ENCODE data around the gene BICDL2. TPM values are rescaled to one million over a fixed set of nuclear protein-coding genes. Genes with fewer than 3 reads are reported as not detected.
A peak's percentile ranks its signal among the peaks of the same experiment; 100 is the strongest.

The BICDL2 gene
- total and polyA plus RNA-seq, 9 of the 15 experiments (the other 6 are each of a cell fraction or from before 2014, with no cell fraction given) = 0.09 to 0.28 (median 0.09) TPM; not detected in 6

GRCh38 chr16:3010510-3010909 lies 26.2 kb downstream of the BICDL2 start (continued):
- no peak for TF ChIP-seq BCL6 (CRISPR knock-in tag; IDR thresholded peaks at IDR 0.05)
- TF ChIP-seq SAFB (IDR thresholded peaks at IDR 0.05; ENCODE audit: borderline replicate concordance, low read depth, low read length) = no peak
- TF ChIP-seq BRCA1 (IDR thresholded peaks at IDR 0.05) = no peak
- no peak for TF ChIP-seq BRCA1 (CRISPR knock-in tag; IDR thresholded peaks at IDR 0.05)
- no peak for TF ChIP-seq POLR2B (IDR thresholded peaks at IDR 0.05; ENCODE audit: low read depth, partially characterized antibody)
- no peak for TF ChIP-seq ZNF583 (CRISPR knock-in tag; IDR thresholded peaks at IDR 0.05)
- TF ChIP-seq RBM17 (IDR thresholded peaks at IDR 0.05; ENCODE audit: borderline replicate concordance, low read depth, low read length) = no peak

GRCh38 chr16:3009568-3010390 lies 27.0 kb downstream of the BICDL2 start:
- Histone ChIP-seq H2AFZ (ENCODE audit: low read depth, low read length) (no peak overlapping the region), H3K4me2 (ENCODE audit: insufficient read depth, low read length) (no peak overlapping the region), H3K4me3 (no peak overlapping the region), H3K27ac (ENCODE audit: extremely low read depth, low read depth, low read length) (no peak overlapping the region), H3K36me3 (ENCODE audit: control insufficient read depth, insufficient read depth, low read length) (peaks cover 3% of the 10 kb centered on the region; the same call in 2 of the 3 replicates), H3K9me1 (ENCODE audit: control insufficient read depth, insufficient read depth, low read length) (peaks cover 3% of the 10 kb centered on the region), H3K27me3 (ENCODE audit: control insufficient read depth in 2 of 2, insufficient read depth in 2 of 2, low read length in 2 of 2) (no peaks in the 10 kb centered on the region), H3K79me2 (ENCODE audit: control insufficient read depth, insufficient read depth, low read length) (peaks cover 22% of the 10 kb centered on the region), H3K9me3 (replicated peaks; ENCODE audit: control insufficient read depth, insufficient read depth, low read depth, low read length) (no peaks in the 10 kb centered on the region), H3K4me1 (replicated peaks in 1 of 2; ENCODE audit: control insufficient read depth in 2 of 2, insufficient read depth in 2 of 2, low read length in 2 of 2) (peaks cover 39 to 82% of the 10 kb centered on the region in 2 experiments), H3K9ac (ENCODE audit: insufficient read depth in 1 of 2, low read depth in 2 of 2, low read length in 2 of 2) (0 out of 4 replicates have a peak overlapping the region, but pooled peaks of 1 of the 2 experiments have one; percentile 30), H4K20me1 (replicated peaks; ENCODE audit: control insufficient read depth, insufficient read depth, low read length) (no peaks in the 10 kb centered on the region)
- no peak for DNase-seq (ENCODE audit: extremely low read depth in 1 of 4, low spot score in 3 of 4)
- no peak for ATAC-seq
- in situ Hi-C loops (cut with MboI) (no loop called here), intact Hi-C loops (cut with micrococcal nuclease) (no loop called here)
- 61% methylated on average over 21 of the region's 21 CpGs for WGBS (ENCODE audit: insufficient coverage, low coverage, missing lambda C conversion rate)
- BruUV-seq (replicated peaks) = no TSS peak
- CTCF ChIA-PET (ENCODE audit: low intra/inter-chr PET ratio) = no interaction called here
- TF ChIP-seq KDM1A (IDR thresholded peaks at IDR 0.05) = peak; percentile 65 to 72
- no peak for TF ChIP-seq MAX (CRISPR knock-in tag; IDR thresholded peaks at IDR 0.05)
- peak; percentile 38; the same call in 1 of the 2 replicates for TF ChIP-seq TFAP4 (CRISPR knock-in tag; IDR thresholded peaks at IDR 0.05; ENCODE audit: borderline replicate concordance)
- no peak for TF ChIP-seq ZNF140 (CRISPR knock-in tag; IDR thresholded peaks at IDR 0.05)
- TF ChIP-seq FIP1L1 (IDR thresholded peaks at IDR 0.05; ENCODE audit: low read depth, low read length, poor library complexity, severe bottlenecking) = no peak
- TF ChIP-seq HMGXB4 (CRISPR knock-in tag; IDR thresholded peaks at IDR 0.05) = no peak
- FAIRE-seq = no peak
- POLR2A ChIA-PET = interaction anchor here (0.6 to 1.7 kb wide), 6 partner anchors 10 to 1701 kb away, joined by 3 to 9 read pairs (median 4); partner anchors contain the start of genes HCFC1R1, THOC6 and TNFRSF12A

All from K562 (cell line).